Bronchial epithelial cell (primary cell): ENCODE results near the gene SMYD2. TPM values are rescaled to one million over a fixed set of nuclear protein-coding genes. Genes with fewer than 3 reads are reported as not detected.

Experiments used
- DNase-seq: peaks from one replicate; pipeline ENCODE4 v3.0.0-alpha.2; 2010; ENCODE audit warnings: low read depth
- FAIRE-seq: peaks from 2 replicates; lab custom pipeline; 2011; peaks lifted over from hg19 to GRCh38; lab: Jason Lieb, UNC
- H3K27me3 ChIP-seq: 2 replicates; pipeline ENCODE4 v1.5.1; 2011; ENCODE audit warnings: low read length; ENCODE audit not compliant: control insufficient read depth, insufficient read depth
- H3K36me3 ChIP-seq: 2 replicates; pipeline ENCODE4 v1.5.1; 2011; ENCODE audit warnings: low read length; ENCODE audit not compliant: control insufficient read depth, insufficient read depth
- H3K4me3 ChIP-seq: 2 replicates; pipeline ENCODE4 v1.5.1; 2011; ENCODE audit warnings: mild to moderate bottlenecking, low read depth, low read length, control low read depth
- total RNA-seq: library from RNA; depleted of rRNA; stranded (reverse); fragments of >200 nt; gene quantifications from 2 replicates; pipeline ENCODE4 v1.2.1, GENCODE V29; 2014
- TF ChIP-seq, protein P1 (sequence below): IDR thresholded peaks from 2 replicates; pipeline ENCODE4 v1.5.1; 2011; ENCODE audit warnings: mild to moderate bottlenecking, moderate library complexity, low read length, control low read depth, inconsistent platforms; ENCODE audit not compliant: insufficient read depth, severe bottlenecking

Gene SMYD2
- total RNA-seq, 1 donor from 2014 or later: 58.4 TPM

DNA sequence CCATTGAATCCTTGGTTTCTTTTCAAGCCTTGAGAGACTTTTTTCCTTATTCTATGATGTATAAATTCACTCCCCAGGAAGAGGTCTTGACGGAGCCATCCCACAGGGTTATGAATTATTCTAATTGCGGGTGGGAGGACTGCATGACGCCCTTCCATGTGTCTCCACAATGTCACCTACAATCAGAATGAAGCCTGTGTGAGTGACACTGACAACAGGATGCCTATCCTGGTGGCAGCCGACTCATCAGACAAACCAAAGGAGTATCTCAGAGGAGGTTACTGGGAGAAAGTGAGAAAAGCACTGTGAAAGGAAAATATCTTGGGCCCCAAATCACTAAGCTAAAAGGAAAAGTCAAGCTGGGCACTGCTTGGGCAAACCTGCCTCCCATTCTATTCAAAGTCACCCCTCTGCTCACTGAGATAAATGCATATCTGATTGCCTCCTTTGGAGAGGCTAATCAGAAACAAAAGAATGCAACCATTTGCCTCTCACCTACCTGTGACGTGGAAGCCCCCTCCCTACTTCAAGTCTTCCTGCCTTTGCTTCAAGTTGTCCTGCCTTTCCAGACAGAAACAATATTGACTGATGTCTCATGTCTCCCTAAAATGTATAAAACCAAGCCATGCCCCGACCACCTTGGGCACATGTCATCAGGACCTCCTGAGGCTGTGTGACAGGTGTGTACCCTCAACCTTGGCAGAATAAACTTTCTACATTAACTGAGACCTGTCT, 98.4 kb downstream of the SMYD2 start:
- peaks cover 40% of the 10 kb centered on the region for H3K36me3 ChIP-seq
- H3K4me3 ChIP-seq: no peak overlapping the region
- TF ChIP-seq, protein P1, sequence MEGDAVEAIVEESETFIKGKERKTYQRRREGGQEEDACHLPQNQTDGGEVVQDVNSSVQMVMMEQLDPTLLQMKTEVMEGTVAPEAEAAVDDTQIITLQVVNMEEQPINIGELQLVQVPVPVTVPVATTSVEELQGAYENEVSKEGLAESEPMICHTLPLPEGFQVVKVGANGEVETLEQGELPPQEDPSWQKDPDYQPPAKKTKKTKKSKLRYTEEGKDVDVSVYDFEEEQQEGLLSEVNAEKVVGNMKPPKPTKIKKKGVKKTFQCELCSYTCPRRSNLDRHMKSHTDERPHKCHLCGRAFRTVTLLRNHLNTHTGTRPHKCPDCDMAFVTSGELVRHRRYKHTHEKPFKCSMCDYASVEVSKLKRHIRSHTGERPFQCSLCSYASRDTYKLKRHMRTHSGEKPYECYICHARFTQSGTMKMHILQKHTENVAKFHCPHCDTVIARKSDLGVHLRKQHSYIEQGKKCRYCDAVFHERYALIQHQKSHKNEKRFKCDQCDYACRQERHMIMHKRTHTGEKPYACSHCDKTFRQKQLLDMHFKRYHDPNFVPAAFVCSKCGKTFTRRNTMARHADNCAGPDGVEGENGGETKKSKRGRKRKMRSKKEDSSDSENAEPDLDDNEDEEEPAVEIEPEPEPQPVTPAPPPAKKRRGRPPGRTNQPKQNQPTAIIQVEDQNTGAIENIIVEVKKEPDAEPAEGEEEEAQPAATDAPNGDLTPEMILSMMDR: no peak
- FAIRE-seq (no peak), DNase-seq (no peak)
- no peaks in the 10 kb centered on the region for H3K27me3 ChIP-seq

DNA sequence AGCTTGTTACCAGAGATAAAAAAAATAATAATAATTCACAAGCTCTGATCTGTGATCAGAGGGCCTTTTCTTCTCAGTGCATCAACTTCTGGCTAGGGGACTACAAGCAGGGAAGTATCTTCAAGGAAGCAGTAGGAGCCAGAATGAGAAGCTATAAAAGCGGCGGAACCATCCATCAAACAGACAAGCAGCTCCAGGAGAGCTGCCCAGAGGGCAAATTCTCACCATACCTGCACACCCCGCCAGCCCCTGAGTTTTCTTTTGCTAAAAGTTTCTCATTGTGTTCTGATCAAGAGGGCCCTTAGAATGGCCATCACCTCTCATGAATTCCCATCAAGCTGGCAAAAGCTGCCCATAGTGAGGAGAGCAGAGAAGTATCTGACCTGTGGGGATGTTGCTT, 99.4 kb downstream of the SMYD2 start:
- Histone ChIP-seq H3K27me3 (no peaks in the 10 kb centered on the region), H3K4me3 (no peak overlapping the region), H3K36me3 (peaks cover 44% of the 10 kb centered on the region)
- FAIRE-seq (no peak), DNase-seq (no peak)
- TF ChIP-seq, protein P1: no peak

DNA sequence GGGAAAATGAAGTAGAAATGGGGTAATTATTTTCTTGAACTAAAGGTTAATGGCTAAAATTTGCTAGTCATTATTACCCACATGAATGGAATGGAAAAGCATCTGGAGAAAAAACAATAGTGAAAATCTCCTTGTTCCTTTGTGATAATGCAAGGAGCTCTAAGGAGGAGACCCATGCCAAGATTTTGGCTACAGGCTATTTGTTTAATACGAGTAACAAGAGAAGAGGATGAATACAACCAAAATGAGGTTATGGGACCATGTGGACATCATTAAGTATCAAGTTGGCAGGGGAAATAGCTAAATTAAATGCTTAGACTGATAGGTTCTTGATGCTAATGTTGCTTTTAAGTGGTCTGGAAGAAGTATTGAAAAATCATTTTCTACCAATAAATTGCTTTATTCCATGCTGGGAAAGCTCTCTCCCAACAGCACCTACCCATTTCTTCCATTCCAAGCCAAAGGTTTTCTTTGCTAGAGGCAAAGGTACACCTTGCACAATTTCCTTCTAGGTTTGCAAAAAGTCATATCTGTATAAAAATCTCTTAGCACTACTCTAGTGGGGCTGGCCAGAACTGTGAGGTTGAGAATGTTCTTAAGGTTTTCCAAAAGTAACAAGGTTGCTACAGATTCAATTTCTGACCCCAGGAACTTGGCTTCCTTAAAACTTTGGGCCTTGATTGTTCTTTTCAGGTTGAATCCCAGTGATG, 100.2 kb downstream of the SMYD2 start:
- DNase-seq: no peak
- TF ChIP-seq, protein P1: no peak
- H3K36me3 ChIP-seq: peaks cover 42% of the 10 kb centered on the region
- H3K27me3 ChIP-seq: no peaks in the 10 kb centered on the region
- no peak overlapping the region for H3K4me3 ChIP-seq
- FAIRE-seq: no peak

DNA sequence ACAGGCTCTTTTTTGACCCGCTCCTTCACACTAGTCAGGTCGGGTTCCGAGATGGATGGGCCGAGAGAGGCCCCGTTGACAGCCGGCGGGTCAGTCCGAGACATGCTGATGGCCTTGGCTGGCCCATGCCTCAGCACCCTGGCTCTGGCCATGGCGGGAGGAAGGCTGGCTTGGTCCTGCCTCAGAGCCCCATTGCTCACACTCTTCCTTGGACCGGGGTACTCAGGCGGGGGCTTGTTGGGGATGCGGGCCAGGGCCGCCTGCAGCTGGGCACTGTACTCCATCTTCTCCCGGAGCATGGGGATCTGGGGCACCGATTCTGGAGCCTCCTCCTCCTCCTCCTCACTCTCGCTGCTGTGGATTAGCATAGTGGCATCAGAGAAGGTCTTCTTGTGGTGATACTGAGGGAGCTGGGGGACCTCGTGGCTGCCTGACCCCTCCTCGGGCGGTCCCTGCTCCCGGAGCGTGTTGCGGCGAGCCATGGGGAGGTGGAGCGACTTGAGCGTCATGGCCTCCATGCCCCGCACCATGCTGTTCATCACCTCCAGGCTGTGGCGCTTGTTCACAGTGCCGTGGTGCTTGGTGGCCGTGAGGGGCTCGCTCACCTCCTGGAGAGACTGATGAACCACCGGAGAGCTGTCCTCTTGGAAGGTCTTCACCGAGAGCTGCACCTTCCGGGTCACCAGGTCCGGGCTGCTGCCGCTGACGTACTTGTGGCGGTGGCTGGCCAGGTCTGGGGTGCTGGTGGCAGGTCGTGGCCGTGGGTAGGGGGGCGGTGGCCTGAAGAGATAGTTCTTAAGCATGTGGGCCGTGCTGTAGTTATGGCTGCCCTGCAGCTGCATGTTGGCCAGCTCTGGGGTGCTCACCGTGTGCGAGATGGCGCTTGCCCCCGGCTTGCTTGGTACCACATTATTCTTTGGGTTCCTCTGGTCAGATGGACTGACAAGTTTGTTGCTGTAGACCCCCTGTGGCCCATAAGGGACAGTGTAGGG, 102.7 kb downstream of the SMYD2 start:
- DNase-seq (no peak), FAIRE-seq (no peak)
- peaks cover 48% of the 10 kb centered on the region for H3K36me3 ChIP-seq
- TF ChIP-seq, protein P1: no peak
- no peak overlapping the region for H3K4me3 ChIP-seq
- H3K27me3 ChIP-seq: no peaks in the 10 kb centered on the region

DNA sequence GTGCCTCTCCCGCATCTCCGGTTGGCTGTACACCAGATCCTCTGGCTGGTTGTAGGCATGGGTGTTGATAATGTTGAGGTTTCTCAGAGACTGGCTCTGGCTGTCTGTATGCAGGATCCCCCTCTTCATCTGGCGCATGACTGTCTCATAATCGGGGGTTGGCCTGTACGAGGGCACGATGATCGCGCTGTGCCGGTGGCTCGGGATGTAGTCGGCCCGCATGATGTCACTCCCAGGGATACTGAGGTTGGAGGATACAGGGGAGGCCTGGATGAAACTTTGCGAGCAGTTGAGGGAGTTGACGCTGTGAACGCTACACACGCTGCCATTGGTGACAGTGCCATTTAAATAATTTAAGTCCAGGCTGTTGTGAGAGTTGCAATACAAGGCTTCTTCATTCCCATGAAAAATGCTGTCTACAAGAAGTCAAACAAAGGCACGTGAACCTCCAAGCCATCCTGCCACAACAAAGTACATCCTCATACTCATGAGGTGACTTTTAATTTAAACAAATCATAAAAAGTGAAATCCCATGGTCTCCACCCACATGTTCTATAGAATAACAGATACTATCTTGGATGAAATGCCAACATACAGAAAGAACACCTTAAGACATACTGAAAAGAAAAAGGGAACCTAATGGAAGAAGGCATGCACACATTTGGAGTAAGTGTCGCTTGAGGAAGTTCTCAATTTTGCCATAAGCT, 103.6 kb downstream of the SMYD2 start:
- Histone ChIP-seq H3K4me3 (no peak overlapping the region), H3K27me3 (no peaks in the 10 kb centered on the region), H3K36me3 (peaks cover 42% of the 10 kb centered on the region)
- TF ChIP-seq, protein P1: no peak
- DNase-seq (no peak), FAIRE-seq (no peak)
